Kidney tubule cell (primary cell): ENCODE results near the gene LRP2.

Experiments used
- DNase-seq: peaks from one replicate; pipeline ENCODE4 v3.0.0-alpha.2; 2018; ENCODE audit warnings: low spot score

LRP2 gene

GRCh38 chr2:169119851-169120250, 242.5 kb downstream of the LRP2 start:
- no peak for DNase-seq

- peak; percentile 13 for DNase-seq
These were observed 243.1 kb downstream of the LRP2 start for GRCh38 chr2:169119123-169119760.

- no peak for DNase-seq
These were observed 244.3 kb downstream of the LRP2 start for GRCh38 chr2:169118060-169118459.

- DNase-seq, result no peak
These were observed 245.3 kb downstream of the LRP2 start for GRCh38 chr2:169116993-169117392.

- no peak for DNase-seq
These were observed 246.0 kb downstream of the LRP2 start for GRCh38 chr2:169116327-169116726.

GRCh38 chr2:169114056-169114455, 248.3 kb downstream of the LRP2 start:
- DNase-seq, result no peak

GRCh38 chr2:169112841-169113240, 249.5 kb downstream of the LRP2 start:
- DNase-seq, result no peak

GRCh38 chr2:169110916-169111315, 251.4 kb downstream of the LRP2 start:
- no peak for DNase-seq

GRCh38 chr2:169110419-169110818, 251.9 kb downstream of the LRP2 start:
- DNase-seq, result no peak

GRCh38 chr2:169109502-169110409, 252.6 kb downstream of the LRP2 start:
- DNase-seq, result peak; percentile 76

GRCh38 chr2:169108099-169108884, 254.0 kb downstream of the LRP2 start:
- no peak for DNase-seq

GRCh38 chr2:169107645-169108044, 254.7 kb downstream of the LRP2 start:
- DNase-seq, result no peak

GRCh38 chr2:169106563-169107545, 255.5 kb downstream of the LRP2 start:
- DNase-seq, result no peak

GRCh38 chr2:169106134-169106533, 256.2 kb downstream of the LRP2 start:
- no peak for DNase-seq

- no peak for DNase-seq
These were observed 256.9 kb downstream of the LRP2 start for GRCh38 chr2:169105476-169105875.

- no peak for DNase-seq
These were observed 257.5 kb downstream of the LRP2 start for GRCh38 chr2:169104848-169105247.

GRCh38 chr2:169095621-169096105, 266.7 kb downstream of the LRP2 start:
- DNase-seq, result peak; percentile 88

- DNase-seq, result no peak
These were observed 267.7 kb downstream of the LRP2 start for GRCh38 chr2:169094676-169095075.

GRCh38 chr2:169093535-169093934, 268.8 kb downstream of the LRP2 start:
- no peak for DNase-seq

GRCh38 chr2:169091761-169092519, 270.4 kb downstream of the LRP2 start:
- DNase-seq, result peak; percentile 67
